Germinal center (tissue), 1 donor: ENCODE data around the gene GUCD1.
A peak's percentile ranks its signal among the peaks of the same experiment; 100 is the strongest.

Source experiments
- DNase-seq: peaks from one replicate; pipeline ENCODE4 v3.0.0; 2012; ENCODE audit warnings: mixed read lengths, low spot score

Gene GUCD1

GRCh38 chr22:24503137-24503842, 51.6 kb downstream of the GUCD1 start:
- peak; percentile 87 for DNase-seq

DNA sequence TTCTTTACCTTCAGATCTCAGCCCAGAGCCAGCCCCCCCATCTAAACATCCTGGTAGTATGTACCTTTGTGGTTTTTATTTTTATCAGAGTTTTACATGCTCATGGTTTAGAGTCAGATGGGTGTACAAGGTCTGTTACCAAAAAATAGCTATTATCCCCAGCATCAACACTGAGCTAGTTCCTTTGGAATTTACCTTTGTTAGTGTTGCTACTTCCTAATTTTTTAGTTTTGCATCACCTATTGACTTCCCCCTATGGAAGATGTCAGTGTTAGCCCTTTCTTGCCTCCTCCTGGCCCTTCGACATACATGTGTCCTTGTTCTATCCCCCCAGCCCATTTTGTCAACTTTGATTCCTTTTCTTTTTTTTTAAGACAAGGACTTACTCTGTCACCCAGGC, 52.4 kb downstream of the GUCD1 start:
- DNase-seq = no peak

DNA sequence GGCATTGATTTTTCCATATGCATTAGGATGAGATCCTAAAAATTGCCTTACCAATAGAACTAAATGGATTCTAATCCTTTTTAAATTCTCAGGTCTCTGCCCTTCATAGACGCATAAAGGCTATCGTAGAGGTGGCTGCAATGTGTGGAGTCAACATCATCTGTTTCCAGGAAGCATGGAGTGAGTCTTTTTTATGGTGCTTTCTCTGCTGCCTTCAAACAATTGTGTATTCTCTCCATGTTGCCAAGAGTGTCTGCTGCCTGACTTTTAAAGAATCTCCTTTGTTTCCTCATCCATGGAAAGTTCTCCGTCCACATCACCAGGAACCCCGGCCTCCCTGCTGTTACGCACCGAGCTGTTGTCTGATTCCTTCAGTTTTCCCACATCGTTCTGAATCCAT, 52.9 kb downstream of the GUCD1 start:
- no peak for DNase-seq

GRCh38 chr22:24501301-24502005, 53.5 kb downstream of the GUCD1 start:
- no peak for DNase-seq

DNA sequence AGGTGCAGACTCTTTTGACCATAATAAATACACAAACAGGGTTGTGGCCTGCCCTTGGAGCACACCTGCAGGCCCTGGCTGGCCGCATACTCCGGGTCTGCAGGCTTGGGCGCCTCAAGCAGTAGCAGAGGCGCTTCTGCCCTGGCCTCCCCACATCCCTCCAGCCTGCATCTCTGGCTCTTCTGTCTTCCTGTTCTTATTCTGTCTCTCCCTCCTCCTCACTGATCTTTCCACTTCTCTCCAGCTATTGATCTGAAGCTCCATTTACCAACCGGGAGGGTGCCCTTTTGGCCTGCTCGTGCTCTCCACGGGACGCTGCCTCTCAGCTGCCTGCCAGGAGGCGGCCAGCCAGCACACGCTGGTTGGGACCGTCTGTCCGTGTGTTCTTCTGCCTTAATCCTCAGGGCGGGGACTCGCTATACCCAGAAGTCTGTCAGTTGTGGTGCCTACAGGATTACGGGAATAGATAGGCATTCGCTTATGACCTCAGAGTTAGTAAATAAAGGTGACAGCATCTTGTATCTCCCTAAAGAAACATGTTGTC, 54.6 kb downstream of the GUCD1 start:
- DNase-seq = no peak

GRCh38 chr22:24499706-24500276, 55.1 kb downstream of the GUCD1 start:
- no peak for DNase-seq

- no peak for DNase-seq
Measured at GRCh38 chr22:24498824-24499223, 56.1 kb downstream of the GUCD1 start.

DNA sequence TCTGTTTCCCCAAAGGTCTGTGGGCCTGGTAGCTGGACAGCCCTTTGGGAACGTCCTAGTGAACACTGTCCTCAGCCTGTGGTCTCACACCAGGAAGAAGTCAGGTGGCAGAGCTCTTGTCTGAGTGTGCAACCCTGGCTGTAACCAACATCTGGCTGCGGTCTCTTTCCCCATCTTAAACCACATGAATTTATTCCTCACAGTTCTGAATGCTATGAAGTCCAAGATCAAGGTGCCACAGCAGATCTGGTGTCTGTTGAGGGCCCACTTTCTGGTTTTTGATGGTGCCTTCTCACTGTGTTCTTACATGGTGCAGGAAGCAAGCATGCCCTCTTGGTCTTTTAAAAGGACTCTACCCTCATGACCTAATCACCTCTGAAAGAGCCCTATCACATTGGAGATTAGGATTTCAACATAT, 57.1 kb downstream of the GUCD1 start:
- no peak for DNase-seq

GRCh38 chr22:24496661-24497060, 58.3 kb downstream of the GUCD1 start:
- no peak for DNase-seq

DNA sequence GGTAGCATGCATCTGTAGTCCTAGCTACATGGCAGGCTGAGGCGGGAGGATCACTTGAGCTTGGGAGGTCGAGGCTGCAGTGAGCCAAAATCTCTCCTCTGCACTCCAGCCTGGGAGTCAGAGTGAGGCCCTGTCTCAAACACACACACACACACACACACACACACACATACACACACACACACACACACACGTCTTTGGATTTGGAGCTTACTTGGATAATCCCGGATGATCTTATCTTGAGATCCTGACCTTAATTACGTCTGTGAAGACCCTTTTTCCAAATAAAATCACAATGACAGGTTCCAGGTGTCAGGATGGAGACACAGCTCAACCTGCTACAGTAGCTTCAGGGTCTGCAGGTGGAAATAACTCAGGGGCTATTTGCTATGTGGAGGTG, 58.7 kb downstream of the GUCD1 start:
- no peak for DNase-seq

- DNase-seq = no peak
Measured at GRCh38 chr22:24495365-24495675, 59.6 kb downstream of the GUCD1 start.

GRCh38 chr22:24494528-24495364, 60.2 kb downstream of the GUCD1 start, which contains the start of gene UPB1:
UPB1 (plus strand) TSS chr22:24495332; CDS start chr22:24495404, 72 bp downstream.
- no peak for DNase-seq

DNA sequence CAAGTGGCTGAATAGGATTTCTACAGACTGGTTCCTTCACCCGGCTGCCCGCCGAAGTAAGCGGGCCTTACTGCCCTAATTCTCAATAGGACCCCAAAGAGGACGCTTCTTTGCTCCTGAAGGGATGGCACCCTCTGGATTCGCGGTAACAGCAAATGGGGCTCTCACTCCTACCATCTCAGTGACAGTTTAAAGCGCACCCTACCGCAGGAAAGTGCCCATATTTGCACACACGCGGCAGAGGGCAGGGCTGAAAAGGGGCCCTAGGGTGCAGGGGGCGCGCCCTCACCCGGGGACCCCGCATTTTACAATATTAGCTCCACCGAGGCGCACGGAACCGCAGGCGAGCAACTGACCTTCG, 60.8 kb downstream of the GUCD1 start:
- no peak for DNase-seq

DNA sequence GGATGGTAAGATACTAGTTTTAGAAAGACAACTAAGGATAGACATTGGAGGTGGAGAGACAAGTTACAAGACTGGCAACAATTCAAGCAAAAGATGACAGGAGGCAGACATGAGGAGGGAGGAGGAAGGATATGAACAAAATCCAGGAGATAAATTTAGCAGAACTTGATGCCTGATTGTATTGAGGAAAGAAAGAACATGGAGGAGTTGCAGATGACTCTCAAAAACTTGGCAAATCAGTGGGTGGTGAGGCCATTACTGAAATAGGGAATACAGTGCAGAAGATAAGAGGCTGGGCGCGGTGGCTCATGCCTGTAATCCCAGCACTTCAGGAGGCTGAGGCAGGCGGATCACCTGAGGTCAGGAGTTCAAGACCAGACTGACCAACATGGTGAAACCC, 62.5 kb downstream of the GUCD1 start:
- no peak for DNase-seq
